DOHH2 (cell line): ENCODE measurements around the gene UPP1.

Experiments used
- H3F3A ChIP-seq: fragments of 200-600 bp; sonication (generic), shearing (Covaris generic); 2 replicates; pipeline ENCODE4 v1.6.0; 2016; ENCODE audit warnings: antibody characterized with exemption, mild to moderate bottlenecking; ENCODE audit not compliant: control insufficient read depth, insufficient read depth
- H3K27ac ChIP-seq: fragments of 200-600 bp; sonication (generic); 2 replicates; pipeline ENCODE4 v1.5.1; 2014; ENCODE audit warnings: low read depth, mild to moderate bottlenecking, low read length, moderate library complexity
- H3K27me3 ChIP-seq: fragments of 200-600 bp; sonication (generic); 2 replicates; pipeline ENCODE4 v1.6.1; 2014; ENCODE audit warnings: mild to moderate bottlenecking, low read length, mixed read lengths; ENCODE audit not compliant: control insufficient read depth
- H3K36me3 ChIP-seq: fragments of 200-600 bp; sonication (generic); 2 replicates; pipeline ENCODE4 v1.6.1; 2014; ENCODE audit warnings: mild to moderate bottlenecking, low read length, moderate library complexity, mixed read lengths; ENCODE audit not compliant: control insufficient read depth
- H3K4me1 ChIP-seq: fragments of 200-600 bp; sonication (generic); 2 replicates; pipeline ENCODE4 v1.6.1; 2014; ENCODE audit warnings: mild to moderate bottlenecking, low read length, mixed read lengths; ENCODE audit not compliant: control insufficient read depth
- H3K4me2 ChIP-seq: fragments of 200-600 bp; sonication (generic); 2 replicates; pipeline ENCODE4 v1.6.0; 2014; ENCODE audit warnings: mild to moderate bottlenecking, low read length, moderate library complexity
- H3K4me3 ChIP-seq: fragments of 200-600 bp; sonication (generic); 2 replicates; pipeline ENCODE4 v1.5.1; 2014; ENCODE audit warnings: mild to moderate bottlenecking, low read length, mixed read lengths
- H3K79me2 ChIP-seq: fragments of 200-600 bp; sonication (generic); 2 replicates; pipeline ENCODE4 v1.6.1; 2014; ENCODE audit warnings: mild to moderate bottlenecking, low read length, mixed read lengths; ENCODE audit not compliant: control insufficient read depth
- H3K9me2 ChIP-seq: fragments of 200-600 bp; sonication (generic); replicated peaks from 2 replicates; pipeline ENCODE4 v1.6.1; 2014; ENCODE audit warnings: mild to moderate bottlenecking, low read length, mixed read lengths; ENCODE audit not compliant: control insufficient read depth
- H3K9me3 ChIP-seq: fragments of 200-600 bp; sonication (generic); 2 replicates; pipeline ENCODE4 v1.6.1; 2014; ENCODE audit warnings: antibody characterized with exemption, low read length, mixed read lengths; ENCODE audit not compliant: control insufficient read depth, insufficient read depth
- H4K20me1 ChIP-seq: fragments of 200-600 bp; sonication (generic); 2 replicates; pipeline ENCODE4 v1.6.0; 2014; ENCODE audit warnings: low read depth, mild to moderate bottlenecking, antibody characterized with exemption, low read length, moderate library complexity; ENCODE audit not compliant: control insufficient read depth, insufficient read depth
- CTCF ChIP-seq: fragments of 200-600 bp; sonication (generic); IDR thresholded peaks from one replicate; pipeline ENCODE4 v1.5.1; 2014; ENCODE audit warnings: antibody characterized with exemption, mild to moderate bottlenecking, low read depth, low read length; ENCODE audit not compliant: poor library complexity, severe bottlenecking
- EZH2phosphoT487 ChIP-seq: fragments of 200-600 bp; sonication (generic); IDR thresholded peaks from 2 replicates; pipeline ENCODE4 v1.6.1; 2017; ENCODE audit warnings: borderline replicate concordance, mild to moderate bottlenecking, antibody characterized with exemption, low read length, moderate library complexity, mixed read lengths

The UPP1 gene

GRCh38 chr7:48046458-48046857 is 42.6 kb upstream of the UPP1 start:
- no peaks in the 10 kb centered on the region for H3K9me3 ChIP-seq
- H4K20me1 ChIP-seq = no peaks in the 10 kb centered on the region
- H3K79me2 ChIP-seq = no peaks in the 10 kb centered on the region
- H3K36me3 ChIP-seq = no peaks in the 10 kb centered on the region
- H3K27ac ChIP-seq = no peak overlapping the region
- no peaks in the 10 kb centered on the region for H3F3A ChIP-seq
- no peaks in the 10 kb centered on the region for H3K27me3 ChIP-seq
- H3K9me2 ChIP-seq = no peaks in the 10 kb centered on the region
- H3K4me2 ChIP-seq = no peak overlapping the region
- TF ChIP-seq CTCF (no peak), EZH2phosphoT487 (no peak)
- no peaks in the 10 kb centered on the region for H3K4me1 ChIP-seq
- no peak overlapping the region for H3K4me3 ChIP-seq

- Histone ChIP-seq H3K79me2 (no peaks in the 10 kb centered on the region), H3K4me1 (no peaks in the 10 kb centered on the region), H3K27ac (no peak overlapping the region), H3K9me3 (no peaks in the 10 kb centered on the region), H3K4me2 (no peak overlapping the region), H3K9me2 (no peaks in the 10 kb centered on the region), H3K36me3 (no peaks in the 10 kb centered on the region), H3F3A (no peaks in the 10 kb centered on the region), H4K20me1 (no peaks in the 10 kb centered on the region), H3K27me3 (no peaks in the 10 kb centered on the region), H3K4me3 (no peak overlapping the region)
- TF ChIP-seq EZH2phosphoT487 = no peak
- no peak for TF ChIP-seq CTCF
These were observed 41.0 kb upstream of the UPP1 start for GRCh38 chr7:48048113-48048512.

GRCh38 chr7:48049850-48050249 is 39.2 kb upstream of the UPP1 start:
- H3K4me3 ChIP-seq = no peak overlapping the region
- no peaks in the 10 kb centered on the region for H3K9me3 ChIP-seq
- no peak for TF ChIP-seq CTCF
- no peak for TF ChIP-seq EZH2phosphoT487
- H3K4me1 ChIP-seq = no peaks in the 10 kb centered on the region
- H3K9me2 ChIP-seq = no peaks in the 10 kb centered on the region
- H3K36me3 ChIP-seq = no peaks in the 10 kb centered on the region
- no peak overlapping the region for H3K27ac ChIP-seq
- H3F3A ChIP-seq = no peaks in the 10 kb centered on the region
- no peak overlapping the region for H3K4me2 ChIP-seq
- no peaks in the 10 kb centered on the region for H4K20me1 ChIP-seq
- no peaks in the 10 kb centered on the region for H3K27me3 ChIP-seq
- H3K79me2 ChIP-seq = no peaks in the 10 kb centered on the region

GRCh38 chr7:48052748-48053147 is 36.3 kb upstream of the UPP1 start:
- peaks cover 8% of the 10 kb centered on the region for H3K9me3 ChIP-seq
- H3K27ac ChIP-seq = no peak overlapping the region
- no peaks in the 10 kb centered on the region for H3K9me2 ChIP-seq
- H3K4me3 ChIP-seq = no peak overlapping the region
- H3K36me3 ChIP-seq = no peaks in the 10 kb centered on the region
- H3K27me3 ChIP-seq = no peaks in the 10 kb centered on the region
- H4K20me1 ChIP-seq = no peaks in the 10 kb centered on the region
- no peaks in the 10 kb centered on the region for H3K4me1 ChIP-seq
- no peaks in the 10 kb centered on the region for H3F3A ChIP-seq
- H3K4me2 ChIP-seq = no peak overlapping the region
- no peak for TF ChIP-seq EZH2phosphoT487
- TF ChIP-seq CTCF = no peak
- H3K79me2 ChIP-seq = no peaks in the 10 kb centered on the region
